Osteocyte (in vitro differentiated cells): ENCODE results near the gene PRC1. TPM values are rescaled to one million over a fixed set of nuclear protein-coding genes. Genes with fewer than 3 reads are reported as not detected.

ENCODE experiments used
- DNase-seq: peaks from one replicate; pipeline ENCODE4 v3.0.0; 2021; ENCODE audit warnings: mixed read lengths; ENCODE audit not compliant: unreplicated experiment; ENCODE audit errors: extremely low spot score
- H3K27ac Mint-ChIP-seq: one replicate; pipeline ENCODE4 v1.8.0; 2021; ENCODE audit warnings: mild to moderate bottlenecking, mixed read lengths; ENCODE audit not compliant: unreplicated experiment
- H3K27me3 Mint-ChIP-seq: one replicate; pipeline ENCODE4 v1.8.0; 2021; ENCODE audit warnings: mixed read lengths; ENCODE audit not compliant: unreplicated experiment
- H3K36me3 Mint-ChIP-seq: one replicate; pipeline ENCODE4 v1.8.0; 2021; ENCODE audit warnings: mixed read lengths; ENCODE audit not compliant: unreplicated experiment
- H3K4me1 Mint-ChIP-seq: one replicate; pipeline ENCODE4 v1.8.0; 2021; ENCODE audit warnings: mixed read lengths; ENCODE audit not compliant: unreplicated experiment
- H3K4me3 Mint-ChIP-seq: one replicate; pipeline ENCODE4 v1.8.0; 2021; ENCODE audit warnings: mild to moderate bottlenecking, moderate library complexity, mixed read lengths; ENCODE audit not compliant: unreplicated experiment
- H3K9me3 Mint-ChIP-seq: one replicate; pipeline ENCODE4 v1.8.0; 2021; ENCODE audit warnings: mixed read lengths; ENCODE audit not compliant: unreplicated experiment
- total RNA-seq: library from RNA; stranded (reverse); gene quantifications from 2 replicates; pipeline ENCODE4 v1.2.1, GENCODE V29; 2021
- TF ChIP-seq, protein P1 (sequence below): fragments of 200-600 bp; sonication (generic); IDR thresholded peaks from 2 replicates; pipeline ENCODE4 v1.5.0; 2021; ENCODE audit warnings: antibody characterized with exemption, mild to moderate bottlenecking, moderate library complexity

The PRC1 gene
- total RNA-seq, 1 donor from 2014 or later: 33.9 TPM

GRCh38 chr15:90921887-90922286 is 72.4 kb downstream of the PRC1 start:
- H3K27ac Mint-ChIP-seq: no peak overlapping the region
- TF ChIP-seq, protein P1, sequence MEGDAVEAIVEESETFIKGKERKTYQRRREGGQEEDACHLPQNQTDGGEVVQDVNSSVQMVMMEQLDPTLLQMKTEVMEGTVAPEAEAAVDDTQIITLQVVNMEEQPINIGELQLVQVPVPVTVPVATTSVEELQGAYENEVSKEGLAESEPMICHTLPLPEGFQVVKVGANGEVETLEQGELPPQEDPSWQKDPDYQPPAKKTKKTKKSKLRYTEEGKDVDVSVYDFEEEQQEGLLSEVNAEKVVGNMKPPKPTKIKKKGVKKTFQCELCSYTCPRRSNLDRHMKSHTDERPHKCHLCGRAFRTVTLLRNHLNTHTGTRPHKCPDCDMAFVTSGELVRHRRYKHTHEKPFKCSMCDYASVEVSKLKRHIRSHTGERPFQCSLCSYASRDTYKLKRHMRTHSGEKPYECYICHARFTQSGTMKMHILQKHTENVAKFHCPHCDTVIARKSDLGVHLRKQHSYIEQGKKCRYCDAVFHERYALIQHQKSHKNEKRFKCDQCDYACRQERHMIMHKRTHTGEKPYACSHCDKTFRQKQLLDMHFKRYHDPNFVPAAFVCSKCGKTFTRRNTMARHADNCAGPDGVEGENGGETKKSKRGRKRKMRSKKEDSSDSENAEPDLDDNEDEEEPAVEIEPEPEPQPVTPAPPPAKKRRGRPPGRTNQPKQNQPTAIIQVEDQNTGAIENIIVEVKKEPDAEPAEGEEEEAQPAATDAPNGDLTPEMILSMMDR: no peak
- no peaks in the 10 kb centered on the region for H3K9me3 Mint-ChIP-seq

GRCh38 chr15:90918835-90919234 is 75.5 kb downstream of the PRC1 start:
- no peaks in the 10 kb centered on the region for H3K4me1 Mint-ChIP-seq
- no peak for DNase-seq
- no peak overlapping the region for H3K27ac Mint-ChIP-seq
- H3K9me3 Mint-ChIP-seq: no peaks in the 10 kb centered on the region
- H3K4me3 Mint-ChIP-seq: no peak overlapping the region
- peaks cover 41% of the 10 kb centered on the region for H3K36me3 Mint-ChIP-seq
- TF ChIP-seq, protein P1: no peak
- no peaks in the 10 kb centered on the region for H3K27me3 Mint-ChIP-seq

More at GRCh38 chr15:90921887-90922286, 72.4 kb downstream of the PRC1 start:
- Mint-ChIP-seq H3K36me3 (peaks cover 23% of the 10 kb centered on the region), H3K27me3 (no peaks in the 10 kb centered on the region), H3K4me3 (no peak overlapping the region), H3K4me1 (no peaks in the 10 kb centered on the region)
- no peak for DNase-seq

DNA sequence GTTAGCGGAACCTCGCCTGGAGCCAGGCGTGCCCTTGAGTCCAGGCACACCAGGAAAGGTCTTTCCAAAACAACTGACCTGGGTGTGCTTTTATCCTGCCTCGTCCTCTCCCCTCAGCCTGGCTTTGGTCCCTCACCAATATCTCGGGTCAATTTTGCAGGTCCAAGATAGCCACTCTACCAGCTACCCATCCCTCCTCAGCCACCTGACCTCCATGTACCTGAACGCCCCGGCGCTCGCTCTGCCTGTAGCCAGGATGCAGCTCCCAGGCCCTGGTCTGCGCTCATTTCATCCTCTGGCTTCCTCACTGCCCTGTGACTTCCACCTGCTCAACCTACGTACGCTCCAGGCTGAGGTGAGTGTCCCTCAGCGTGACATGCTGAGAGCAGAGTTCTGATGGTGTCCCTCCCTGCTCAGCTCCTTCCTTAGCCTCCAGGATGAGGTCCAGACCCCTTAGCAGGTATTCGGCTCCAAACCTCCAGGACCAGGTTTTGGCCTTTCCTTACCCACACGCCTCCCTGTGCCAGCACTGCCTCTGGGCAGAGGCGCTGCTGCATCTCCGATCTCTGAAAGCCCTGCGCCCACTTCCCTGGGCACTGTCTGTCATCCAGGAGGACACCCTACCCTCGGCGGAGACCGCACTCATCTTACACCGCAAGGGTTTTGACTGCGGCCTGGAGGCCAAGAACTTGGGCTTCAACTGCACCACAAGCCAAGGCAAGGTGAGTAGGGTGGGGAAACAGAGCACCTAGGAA is 76.1 kb downstream of the PRC1 start:
- Mint-ChIP-seq H3K4me1 (no peaks in the 10 kb centered on the region), H3K27ac (no peak overlapping the region), H3K36me3 (peaks cover 42% of the 10 kb centered on the region), H3K4me3 (no peak overlapping the region), H3K9me3 (no peaks in the 10 kb centered on the region), H3K27me3 (no peaks in the 10 kb centered on the region)
- no peak for DNase-seq
- TF ChIP-seq, protein P1: no peak

GRCh38 chr15:90917569-90917968 is 76.8 kb downstream of the PRC1 start:
- H3K4me3 Mint-ChIP-seq: no peak overlapping the region
- no peaks in the 10 kb centered on the region for H3K27me3 Mint-ChIP-seq
- no peaks in the 10 kb centered on the region for H3K4me1 Mint-ChIP-seq
- no peak for DNase-seq
- H3K27ac Mint-ChIP-seq: no peak overlapping the region
- no peaks in the 10 kb centered on the region for H3K9me3 Mint-ChIP-seq
- H3K36me3 Mint-ChIP-seq: peaks cover 42% of the 10 kb centered on the region
- TF ChIP-seq, protein P1: no peak

GRCh38 chr15:90916461-90916860 is 77.9 kb downstream of the PRC1 start:
- Mint-ChIP-seq H3K4me3 (no peak overlapping the region), H3K9me3 (no peaks in the 10 kb centered on the region), H3K36me3 (peaks cover 41% of the 10 kb centered on the region), H3K4me1 (no peaks in the 10 kb centered on the region), H3K27me3 (no peaks in the 10 kb centered on the region), H3K27ac (no peak overlapping the region)
- DNase-seq: no peak
- TF ChIP-seq, protein P1: no peak

Other genes with a start within 250 kb of the PRC1 start
- gene FURIN, start 125.9 kb downstream of the PRC1 start, total RNA-seq: 96.2 and 98.3 TPM in 2 replicates
- gene FES, start 110.0 kb downstream of the PRC1 start, total RNA-seq: 2.2 and 2.5 TPM in 2 replicates
- 65.2 and 70.0 TPM in 2 replicates for gene MAN2A2, start 91.2 kb downstream of the PRC1 start, total RNA-seq
- gene HDDC3, start 62.0 kb downstream of the PRC1 start, total RNA-seq: 9.5 and 11.4 TPM in 2 replicates
- gene UNC45A, start 59.2 kb downstream of the PRC1 start, total RNA-seq: 83.0 and 83.5 TPM in 2 replicates
- gene RCCD1, start 39.7 kb downstream of the PRC1 start, total RNA-seq: 12.0 and 12.8 TPM in 2 replicates
- gene VPS33B, start 28.1 kb upstream of the PRC1 start, total RNA-seq: 12.8 and 13.7 TPM in 2 replicates
- not detected in 2 replicates for gene SV2B, start 105.7 kb upstream of the PRC1 start, total RNA-seq